ENCODE results near the gene C10orf143.

GRCh38 chr10:130036296-130037065 lies 74.1 kb downstream of the C10orf143 start:
- no peak for TF ChIP-seq POLR2AphosphoS5 (IDR thresholded peaks at IDR 0.05; ENCODE audit: low read depth, low read length)
- no peak for TF ChIP-seq POLR2A (IDR thresholded peaks at IDR 0.05; ENCODE audit: low read depth, low read length)
- TF ChIP-seq TAF1 (IDR thresholded peaks at IDR 0.05; ENCODE audit: low read depth, low read length): no peak
- no peak for TF ChIP-seq PAX5 (IDR thresholded peaks at IDR 0.05; ENCODE audit: insufficient read depth, low read length, severe bottlenecking)
